Measurements from ENCODE around the gene KIAA1755. TPM values are rescaled to one million over a fixed set of nuclear protein-coding genes. Genes with fewer than 3 reads are reported as not detected.
"Not testable (repeated sequence)": the region's sequence is repeated elsewhere in the genome, so short reads cannot be mapped to it uniquely, and the experiment has no call there.

KIAA1755 gene
- total RNA-seq, 2 donors from 2014 or later: 0.78 to 0.99 TPM

DNA sequence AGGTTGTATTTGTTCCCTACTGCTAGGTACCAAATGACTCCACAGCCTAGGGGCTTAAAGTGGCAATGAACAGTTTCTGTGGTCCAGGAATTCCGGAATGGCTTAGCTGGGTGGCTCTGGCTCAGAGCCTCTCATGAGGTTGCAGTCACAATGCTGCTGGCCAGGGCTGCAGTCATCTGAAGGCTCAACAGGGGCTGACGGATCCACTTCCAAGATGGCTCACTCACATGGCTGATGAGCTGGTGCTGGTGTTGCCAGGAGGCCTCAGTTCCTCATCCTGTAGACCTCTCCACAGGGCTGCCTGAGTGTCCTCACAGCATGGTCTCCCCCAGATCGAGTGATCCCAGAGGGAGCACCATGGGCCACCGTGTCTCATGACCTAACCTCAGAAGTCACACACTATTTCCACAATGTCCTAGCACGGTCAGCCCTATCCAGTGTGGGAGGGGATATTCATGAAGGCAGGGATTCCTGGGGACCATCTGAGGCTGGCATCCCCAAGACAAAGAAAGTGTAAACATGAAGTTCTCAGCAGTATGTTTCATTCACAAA is 24.4 kb upstream of the KIAA1755 start:
- Histone ChIP-seq H3K27me3 (no peaks in the 10 kb centered on the region), H3K27ac (no peak overlapping the region), H3K9me3 (no peaks in the 10 kb centered on the region), H3K4me1 (no peaks in the 10 kb centered on the region), H3K36me3 (replicated peaks in 1 of 2; ENCODE audit: insufficient read depth in 1 of 2, low read depth in 2 of 2) (no peaks in the 10 kb centered on the region), H3K4me3 (no peak overlapping the region)
- ATAC-seq (no peak), DNase-seq (no peak)
- 82 to 85% methylated on average over 2 to 5 of the region's 5 CpGs for WGBS, 2 donors
- TF ChIP-seq, protein P1, sequence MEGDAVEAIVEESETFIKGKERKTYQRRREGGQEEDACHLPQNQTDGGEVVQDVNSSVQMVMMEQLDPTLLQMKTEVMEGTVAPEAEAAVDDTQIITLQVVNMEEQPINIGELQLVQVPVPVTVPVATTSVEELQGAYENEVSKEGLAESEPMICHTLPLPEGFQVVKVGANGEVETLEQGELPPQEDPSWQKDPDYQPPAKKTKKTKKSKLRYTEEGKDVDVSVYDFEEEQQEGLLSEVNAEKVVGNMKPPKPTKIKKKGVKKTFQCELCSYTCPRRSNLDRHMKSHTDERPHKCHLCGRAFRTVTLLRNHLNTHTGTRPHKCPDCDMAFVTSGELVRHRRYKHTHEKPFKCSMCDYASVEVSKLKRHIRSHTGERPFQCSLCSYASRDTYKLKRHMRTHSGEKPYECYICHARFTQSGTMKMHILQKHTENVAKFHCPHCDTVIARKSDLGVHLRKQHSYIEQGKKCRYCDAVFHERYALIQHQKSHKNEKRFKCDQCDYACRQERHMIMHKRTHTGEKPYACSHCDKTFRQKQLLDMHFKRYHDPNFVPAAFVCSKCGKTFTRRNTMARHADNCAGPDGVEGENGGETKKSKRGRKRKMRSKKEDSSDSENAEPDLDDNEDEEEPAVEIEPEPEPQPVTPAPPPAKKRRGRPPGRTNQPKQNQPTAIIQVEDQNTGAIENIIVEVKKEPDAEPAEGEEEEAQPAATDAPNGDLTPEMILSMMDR (IDR thresholded peaks at IDR 0.05): no peak
- no peak for TF ChIP-seq POLR2A (IDR thresholded peaks at IDR 0.05)
- intact Hi-C loops (cut with DNase I): no loop called here

DNA sequence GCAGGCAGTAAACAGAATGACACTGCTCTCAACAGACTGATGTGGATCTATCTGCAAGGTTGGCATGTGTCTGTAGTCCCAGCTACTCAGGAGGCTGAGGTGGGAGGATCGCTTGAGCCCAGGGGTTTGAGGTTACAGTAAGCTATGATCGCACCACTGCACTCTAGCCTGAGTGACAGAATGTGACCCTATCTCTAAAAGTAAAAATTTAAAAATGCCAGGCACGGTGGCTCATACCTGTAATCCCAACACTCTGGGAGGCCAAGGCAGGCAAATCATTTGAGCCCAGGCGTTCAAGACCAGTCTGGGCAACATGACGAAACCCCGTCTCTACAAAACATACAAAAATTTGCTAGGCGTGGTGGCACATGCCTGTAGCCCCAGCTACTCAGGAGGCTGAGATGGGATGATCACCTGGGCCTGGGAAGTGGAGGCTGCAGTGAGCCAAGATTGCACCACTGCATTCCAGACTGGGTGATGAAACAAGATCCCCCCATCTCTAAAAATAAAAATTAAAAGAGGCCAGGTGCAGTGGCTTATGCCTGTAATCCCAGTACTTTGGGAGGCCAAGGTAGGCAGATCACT is 23.6 kb upstream of the KIAA1755 start:
- H3K36me3 ChIP-seq (replicated peaks in 1 of 2; ENCODE audit: insufficient read depth in 1 of 2, low read depth in 2 of 2); H3K27me3 ChIP-seq; H3K27ac ChIP-seq; intact Hi-C loops (cut with DNase I); DNase-seq; H3K4me3 ChIP-seq; ATAC-seq; H3K9me3 ChIP-seq; H3K4me1 ChIP-seq: not testable (repeated sequence)
- WGBS, 2 donors: 76 to 78% methylated on average over 7 of the region's 7 CpGs

DNA sequence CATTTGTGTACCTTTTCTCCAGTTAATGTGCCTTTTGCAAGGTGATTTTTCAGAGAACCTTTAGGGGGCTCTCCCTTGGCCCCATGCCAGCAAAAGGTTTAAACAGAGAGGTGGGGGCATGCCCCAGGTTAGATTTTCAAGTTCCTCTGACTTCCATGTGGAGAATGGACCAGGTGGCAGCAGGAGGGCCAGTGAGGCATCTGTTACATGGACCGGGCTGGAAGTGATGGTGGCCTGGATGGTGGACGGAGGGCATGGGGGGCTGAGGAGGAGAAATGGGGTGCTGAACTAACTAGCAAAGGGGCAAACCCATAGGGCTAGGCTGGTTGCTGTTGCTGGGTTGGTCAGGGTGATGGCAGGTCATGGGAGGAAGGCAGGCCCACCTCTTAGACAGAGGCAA is 22.7 kb upstream of the KIAA1755 start:
- 95 to 97% methylated on average over 2 of the region's 2 CpGs for WGBS, 2 donors
- Histone ChIP-seq H3K36me3 (replicated peaks in 1 of 2; ENCODE audit: insufficient read depth in 1 of 2, low read depth in 2 of 2) (no peaks in the 10 kb centered on the region), H3K27ac (no peak overlapping the region), H3K4me3 (no peak overlapping the region), H3K27me3 (no peaks in the 10 kb centered on the region), H3K9me3 (no peaks in the 10 kb centered on the region), H3K4me1 (no peaks in the 10 kb centered on the region)
- no peak for DNase-seq
- TF ChIP-seq POLR2A (IDR thresholded peaks at IDR 0.05): no peak
- TF ChIP-seq, protein P1 (IDR thresholded peaks at IDR 0.05): no peak
- ATAC-seq: no peak
- intact Hi-C loops (cut with DNase I): no loop called here

DNA sequence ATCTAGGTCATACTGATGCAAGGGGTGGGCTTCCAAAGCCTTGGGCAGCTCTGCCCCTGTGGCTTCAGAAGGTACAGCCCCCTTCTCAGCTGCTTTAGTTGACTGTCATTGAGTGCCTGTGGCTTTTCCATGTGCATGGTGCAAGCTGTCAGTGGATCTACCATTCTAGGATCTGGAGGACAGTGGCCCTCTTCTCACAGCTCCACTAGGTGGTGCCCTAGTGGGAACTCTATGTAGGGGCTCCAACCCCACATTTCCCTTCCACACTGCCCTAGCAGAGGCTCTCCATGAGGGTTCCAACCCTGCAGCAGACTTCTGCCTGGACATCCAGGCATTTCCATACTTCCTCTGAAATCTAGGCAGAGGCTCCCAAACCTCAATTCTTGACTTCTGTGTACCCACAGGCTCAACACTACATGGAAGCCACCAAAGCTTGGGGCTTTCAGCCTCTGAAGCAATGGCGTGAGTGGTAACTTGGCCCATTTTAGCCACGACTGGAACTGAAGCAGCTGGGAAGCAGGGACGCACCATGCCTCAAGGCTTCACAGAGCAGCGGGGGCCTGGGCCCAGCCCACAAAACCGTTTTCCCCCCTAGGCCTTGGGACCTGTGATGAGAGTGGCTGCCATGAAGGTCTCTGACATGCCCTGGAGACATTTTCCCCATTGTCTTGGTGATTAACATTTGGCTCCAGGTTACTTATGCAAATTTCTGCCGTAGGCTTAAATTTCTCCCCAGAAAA is 20.8 kb upstream of the KIAA1755 start:
- H3K9me3 ChIP-seq; intact Hi-C loops (cut with DNase I); H3K36me3 ChIP-seq (replicated peaks in 1 of 2; ENCODE audit: insufficient read depth in 1 of 2, low read depth in 2 of 2); H3K27me3 ChIP-seq; ATAC-seq; H3K4me1 ChIP-seq; DNase-seq; H3K27ac ChIP-seq; H3K4me3 ChIP-seq: not testable (repeated sequence)
- 76 to 80% methylated on average over 6 of the region's 6 CpGs for WGBS, 2 donors

DNA sequence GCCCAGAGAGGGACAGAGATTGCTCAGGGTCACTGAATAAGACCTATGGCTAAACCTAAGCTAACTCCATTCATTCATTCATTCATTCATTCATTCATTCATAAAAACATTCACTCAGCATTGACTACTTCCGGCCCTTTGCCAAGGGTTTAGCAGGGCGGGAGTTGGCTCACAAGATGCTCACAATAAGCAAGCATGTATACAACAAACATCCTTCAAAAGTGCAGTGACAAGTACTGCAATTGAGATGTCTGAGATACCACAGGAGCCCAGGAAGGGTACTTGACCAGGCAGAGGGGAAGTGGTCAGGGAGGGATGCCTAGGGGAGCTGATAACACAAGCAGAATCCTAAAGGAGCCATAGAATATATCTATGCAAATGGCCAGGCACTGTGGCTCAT is 18.2 kb upstream of the KIAA1755 start:
- H3K27me3 ChIP-seq: no peaks in the 10 kb centered on the region
- H3K4me1 ChIP-seq: no peaks in the 10 kb centered on the region
- TF ChIP-seq, protein P1 (IDR thresholded peaks at IDR 0.05): no peak
- no peak for TF ChIP-seq POLR2A (IDR thresholded peaks at IDR 0.05)
- no peak overlapping the region for H3K4me3 ChIP-seq
- H3K27ac ChIP-seq: no peak overlapping the region
- no peaks in the 10 kb centered on the region for H3K36me3 ChIP-seq (replicated peaks in 1 of 2; ENCODE audit: insufficient read depth in 1 of 2, low read depth in 2 of 2)
- no peaks in the 10 kb centered on the region for H3K9me3 ChIP-seq
- 91 to 96% methylated on average over 2 of the region's 2 CpGs for WGBS, 2 donors
- DNase-seq (no peak), ATAC-seq (no peak)
- intact Hi-C loops (cut with DNase I): no loop called here

Measured in body of pancreas (tissue), 4 donors.